HS-27A (cell line): ENCODE measurements around the gene AGPAT3.

Experiments
- DNase-seq: peaks from one replicate; pipeline ENCODE4 v3.0.0-alpha.2; 2012; ENCODE audit warnings: low read depth, missing footprints

Gene AGPAT3

GRCh38 chr21:43997766-43998742 lies 133.0 kb downstream of the AGPAT3 start:
- no peak for DNase-seq

DNA sequence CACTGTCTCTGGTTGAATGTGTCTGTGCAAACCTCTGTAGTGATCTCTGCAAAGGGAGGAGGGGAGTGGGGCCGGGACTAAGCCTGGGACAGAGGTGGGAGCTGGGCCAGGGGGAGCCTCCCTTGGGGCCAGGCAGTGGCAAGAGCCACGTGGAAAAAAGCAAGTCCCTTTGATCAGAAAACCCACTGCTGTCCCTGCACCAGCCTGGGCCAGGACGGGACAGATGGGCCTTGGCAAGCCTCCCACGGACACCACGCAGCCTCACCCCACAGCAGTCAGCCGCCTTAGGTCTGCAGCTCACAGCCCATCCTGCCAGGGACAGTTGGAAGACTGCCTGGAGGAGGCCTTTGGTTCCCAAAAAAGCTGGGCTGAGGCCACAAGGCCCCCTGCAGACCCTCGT lies 135.3 kb downstream of the AGPAT3 start:
- no peak for DNase-seq

DNA sequence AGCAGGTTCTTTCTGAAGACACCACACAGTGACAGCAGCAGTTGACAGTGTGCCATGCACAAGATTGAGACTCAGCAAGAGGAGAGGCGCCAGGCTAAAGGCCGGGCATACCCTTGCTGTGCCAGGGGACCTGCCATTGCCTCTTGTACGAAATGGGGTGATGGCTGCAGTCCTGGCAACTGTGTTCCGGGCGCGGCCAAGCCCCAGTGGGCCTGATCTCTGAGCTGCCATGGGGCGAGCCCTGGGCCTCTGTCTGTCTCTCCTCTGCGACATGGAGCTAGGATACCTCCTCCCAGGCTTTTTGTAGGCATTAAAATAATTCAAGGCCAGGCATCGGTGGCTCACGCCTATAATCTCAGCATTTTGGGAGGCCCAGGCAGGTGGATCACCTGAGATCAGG lies 137.5 kb downstream of the AGPAT3 start:
- no peak for DNase-seq

GRCh38 chr21:44003307-44003966 lies 138.4 kb downstream of the AGPAT3 start:
- no peak for DNase-seq

DNA sequence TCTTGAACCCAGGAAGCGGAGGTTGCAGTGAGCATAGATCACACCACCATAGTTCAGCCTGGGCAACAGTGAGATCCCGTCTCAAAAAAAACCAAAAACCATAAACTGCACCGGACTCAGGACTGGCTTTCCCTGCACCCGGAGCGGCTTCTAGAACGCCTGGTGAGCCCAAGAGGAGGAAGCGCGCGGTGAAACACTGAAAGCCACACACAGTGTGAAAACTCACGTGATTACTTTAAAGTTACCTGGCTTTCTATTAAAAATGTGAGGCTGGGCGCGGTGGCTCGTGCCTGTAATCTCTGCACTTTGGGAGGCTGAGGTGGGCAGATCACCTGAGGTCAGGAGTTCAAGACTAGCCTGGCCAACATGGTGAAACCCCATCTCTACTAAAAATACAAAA lies 140.0 kb downstream of the AGPAT3 start:
- no peak for DNase-seq

DNA sequence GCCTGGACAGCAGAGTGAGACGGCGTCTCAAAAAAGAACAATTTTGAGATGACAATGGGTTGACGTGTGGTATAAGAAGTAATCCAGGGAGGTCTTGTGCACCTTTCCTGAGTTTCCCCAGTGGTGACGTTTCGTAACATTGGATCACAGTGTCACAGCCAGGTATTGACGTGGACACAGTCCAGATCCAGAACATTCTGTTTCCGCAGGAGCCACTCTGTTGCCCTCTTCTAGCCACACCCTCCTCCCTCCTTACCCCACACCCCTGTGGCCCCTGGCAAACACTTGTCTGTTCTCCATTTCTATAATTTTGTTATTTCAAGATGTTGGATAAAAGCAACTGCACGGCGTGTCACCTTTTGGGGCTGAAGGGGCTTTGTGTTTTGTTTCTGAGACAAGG lies 140.6 kb downstream of the AGPAT3 start:
- DNase-seq, result no peak

DNA sequence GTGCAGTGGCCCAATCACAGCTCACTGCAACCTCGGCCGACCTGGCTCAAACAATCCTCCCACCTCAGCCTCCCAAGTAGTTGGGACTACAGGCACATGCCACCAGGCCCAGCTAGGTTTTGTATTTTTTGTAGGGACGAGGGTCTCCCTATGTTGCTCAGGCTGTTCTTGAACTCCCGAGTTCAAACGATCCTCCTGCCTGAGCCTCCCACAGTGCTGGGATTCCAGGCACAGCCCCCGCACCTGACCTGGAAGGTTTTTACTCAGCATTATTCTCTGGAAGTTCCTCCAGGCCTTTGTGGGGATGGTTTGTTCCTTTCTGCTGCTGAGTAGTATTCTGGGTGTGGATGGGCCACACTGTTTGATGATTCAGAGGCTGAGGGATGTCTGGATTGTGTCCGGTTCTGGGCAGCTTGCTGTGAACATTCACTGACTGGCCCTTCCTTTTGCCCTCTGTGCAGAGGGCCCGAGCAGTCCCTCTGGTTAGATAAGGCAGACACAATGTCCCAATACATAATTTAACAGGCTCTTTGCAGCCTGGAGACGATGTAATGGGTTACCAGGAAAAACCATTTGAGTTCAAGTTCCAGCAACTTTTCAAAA lies 141.1 kb downstream of the AGPAT3 start:
- DNase-seq, result peak; percentile 85

DNA sequence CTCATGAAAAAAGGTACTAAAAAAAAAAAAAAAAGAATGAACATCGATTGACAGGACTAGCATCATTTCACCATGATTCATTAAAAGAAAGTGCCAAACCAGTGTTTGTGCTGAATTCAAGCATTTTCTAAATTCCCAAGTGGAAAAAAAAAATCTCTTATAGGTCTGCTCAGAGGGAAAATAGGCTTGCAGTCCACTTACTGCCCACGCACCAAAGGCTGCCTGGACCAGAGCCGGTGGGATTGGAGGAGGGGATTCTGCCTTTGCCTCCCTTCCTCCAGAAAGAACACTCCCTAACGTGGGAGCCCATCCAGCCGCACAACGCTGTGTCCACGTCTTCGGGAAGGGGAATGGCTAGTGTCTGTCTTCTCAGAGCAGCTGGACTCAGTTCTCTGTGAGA lies 141.6 kb downstream of the AGPAT3 start:
- DNase-seq, result no peak

GRCh38 chr21:44010429-44010828 lies 145.4 kb downstream of the AGPAT3 start:
- DNase-seq, result no peak

DNA sequence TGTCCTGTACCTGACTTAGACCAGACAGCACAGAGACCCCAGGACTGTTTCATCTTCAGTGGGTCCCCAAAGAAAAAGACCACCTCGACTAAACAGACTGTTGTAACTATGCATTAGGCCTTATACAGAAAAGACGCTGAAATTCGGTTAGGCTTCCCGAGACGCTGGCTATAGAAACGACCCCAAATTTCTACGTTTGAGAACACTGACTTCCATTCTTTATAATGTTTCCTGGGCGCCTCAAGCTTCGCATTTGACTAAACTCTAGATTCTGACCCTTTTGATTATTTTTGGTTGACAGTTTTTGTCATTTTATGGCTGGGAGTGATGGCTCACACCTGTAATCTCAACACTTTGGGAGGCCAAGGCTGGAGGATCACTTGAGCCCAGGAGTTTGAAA lies 146.1 kb downstream of the AGPAT3 start:
- DNase-seq, result no peak

- peak; percentile 34 for DNase-seq
Measured at GRCh38 chr21:44011579-44012473, 146.8 kb downstream of the AGPAT3 start, which contains the start of gene TRAPPC10. Gene TRAPPC10, plus strand, starts transcription at chr21:44012309. Its CDS starts 185 bp downstream, at chr21:44012494.

DNA sequence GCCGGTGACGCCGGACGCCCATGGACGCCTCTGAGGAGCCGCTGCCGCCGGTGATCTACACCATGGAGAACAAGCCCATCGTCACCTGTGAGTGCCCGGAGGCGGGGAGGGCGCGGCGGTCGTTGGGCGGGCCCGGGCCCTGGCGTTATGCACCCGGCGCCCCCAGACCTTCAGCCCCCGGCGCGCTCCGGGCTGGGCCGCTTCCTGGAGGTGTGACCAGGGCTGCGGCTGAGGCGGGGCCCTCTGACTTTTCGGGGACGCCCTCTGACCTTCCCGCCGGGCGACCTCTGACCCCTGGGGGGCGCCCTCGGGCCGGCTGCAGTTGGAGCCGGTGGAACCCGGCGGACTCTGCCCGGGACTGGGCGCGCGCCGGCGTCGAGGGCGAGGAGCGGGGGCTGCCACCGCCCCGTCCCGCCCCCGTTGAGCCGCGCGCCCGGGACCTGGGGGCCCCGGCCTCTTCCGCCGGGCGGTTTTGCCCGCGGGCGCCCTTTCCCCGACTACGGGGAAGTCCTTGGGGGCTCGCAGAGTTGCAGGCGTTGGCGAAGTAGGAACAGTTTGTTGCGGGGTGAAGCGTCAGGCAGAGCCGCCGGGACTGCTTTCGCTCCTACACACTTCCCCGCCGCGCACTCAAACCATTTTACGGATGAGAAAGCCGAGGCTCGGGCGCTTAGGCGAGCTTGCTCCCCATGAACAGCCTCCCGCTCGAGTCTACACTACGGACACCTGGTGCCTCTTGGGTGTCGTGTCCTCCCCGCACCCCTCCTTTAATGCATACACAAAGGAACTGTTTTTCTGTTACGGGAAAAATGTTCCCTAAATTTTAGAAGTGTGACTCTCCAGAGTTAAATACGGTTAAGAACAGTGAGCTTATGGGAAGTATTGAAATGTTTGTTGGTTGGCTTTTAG lies 147.7 kb downstream of the AGPAT3 start:
- DNase-seq, result no peak

DNA sequence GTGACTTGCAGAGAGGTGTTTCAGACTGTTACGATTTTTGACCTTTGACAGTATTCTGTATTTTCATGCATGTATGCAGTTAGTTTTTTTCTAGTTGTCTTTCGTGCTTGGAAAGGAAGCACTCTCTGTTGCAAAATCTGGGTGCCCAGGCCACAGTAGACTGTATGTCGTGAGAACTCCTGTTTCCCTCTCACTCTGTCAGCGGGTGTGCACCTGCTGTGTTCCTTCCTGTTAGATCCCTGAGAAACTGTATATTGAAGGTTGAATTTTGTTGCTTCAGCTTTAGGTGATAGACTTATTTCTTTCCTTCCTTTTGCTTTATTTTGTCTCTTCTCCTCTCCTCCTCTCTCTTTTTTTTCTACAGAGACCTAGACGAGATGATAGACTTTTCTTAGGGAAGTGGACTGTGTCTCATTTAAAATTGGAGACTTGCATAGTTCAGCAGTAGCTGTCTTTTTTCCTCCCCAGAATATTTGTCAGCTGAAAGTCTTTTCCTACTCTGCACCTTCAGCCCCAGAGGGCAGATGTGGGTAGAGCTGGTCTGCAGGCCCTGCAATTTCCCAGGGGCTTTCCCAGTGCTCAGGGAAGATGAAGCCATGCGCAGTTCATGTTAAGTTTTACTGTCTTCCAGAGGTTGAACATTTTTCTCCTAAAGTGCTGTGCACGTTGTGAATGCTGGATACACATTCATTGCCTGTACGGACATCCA lies 148.5 kb downstream of the AGPAT3 start:
- DNase-seq, result no peak

GRCh38 chr21:44017601-44018000 lies 152.6 kb downstream of the AGPAT3 start:
- no peak for DNase-seq

DNA sequence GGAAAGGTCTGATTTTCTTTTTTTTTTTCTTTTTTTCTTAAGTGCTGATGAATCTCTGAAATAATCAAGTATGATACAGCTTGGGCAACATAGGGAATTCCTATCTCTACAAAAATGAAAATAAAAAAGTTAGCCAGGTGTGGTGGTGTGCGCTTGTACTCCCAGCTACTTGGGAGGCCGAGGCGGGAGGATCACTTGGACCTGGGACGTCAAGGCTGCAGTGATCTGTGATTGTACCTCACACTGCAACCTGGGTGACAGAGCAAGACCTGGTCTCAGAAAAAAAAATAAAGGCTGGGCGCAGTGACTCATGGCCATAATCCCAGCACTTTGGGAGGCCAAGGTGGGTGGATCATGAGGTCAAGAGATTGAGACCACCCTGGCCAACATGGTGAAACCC lies 153.1 kb downstream of the AGPAT3 start:
- no peak for DNase-seq

DNA sequence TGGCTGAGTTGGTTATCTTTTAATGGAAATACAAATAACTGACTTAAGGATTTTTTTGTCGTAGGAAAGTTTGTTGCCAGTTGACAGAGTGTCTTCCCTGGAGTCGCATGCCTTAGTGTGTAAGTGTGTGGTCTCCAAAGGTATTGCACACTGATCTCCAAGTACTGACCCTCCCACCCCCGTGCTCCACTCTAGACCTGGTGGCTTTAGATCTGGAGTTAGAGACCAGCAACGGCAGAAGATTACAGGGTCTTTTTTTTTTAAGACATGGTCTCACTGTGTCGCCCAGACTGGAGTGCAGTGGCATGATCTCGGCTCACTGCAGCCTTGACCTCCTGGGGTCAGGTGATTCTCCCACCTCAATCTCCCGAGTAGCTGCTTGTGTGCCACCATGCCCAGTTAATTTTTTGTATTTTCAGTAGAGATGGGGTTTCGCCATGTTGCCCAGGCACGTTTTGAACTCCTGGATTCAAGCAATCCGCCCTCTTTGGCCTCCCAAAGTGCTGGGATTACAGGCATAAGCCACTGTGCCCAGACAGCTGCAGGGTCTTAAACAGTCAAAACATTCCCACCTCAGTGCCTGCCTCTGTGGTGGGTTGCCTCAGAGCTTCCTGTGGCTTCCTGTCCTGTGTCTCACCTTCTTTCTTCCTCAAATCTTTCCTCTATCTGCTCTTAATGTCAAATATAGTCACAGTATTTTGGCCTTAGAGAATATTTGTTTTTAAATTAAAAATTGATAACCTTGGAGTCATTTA lies 154.0 kb downstream of the AGPAT3 start:
- DNase-seq, result no peak

DNA sequence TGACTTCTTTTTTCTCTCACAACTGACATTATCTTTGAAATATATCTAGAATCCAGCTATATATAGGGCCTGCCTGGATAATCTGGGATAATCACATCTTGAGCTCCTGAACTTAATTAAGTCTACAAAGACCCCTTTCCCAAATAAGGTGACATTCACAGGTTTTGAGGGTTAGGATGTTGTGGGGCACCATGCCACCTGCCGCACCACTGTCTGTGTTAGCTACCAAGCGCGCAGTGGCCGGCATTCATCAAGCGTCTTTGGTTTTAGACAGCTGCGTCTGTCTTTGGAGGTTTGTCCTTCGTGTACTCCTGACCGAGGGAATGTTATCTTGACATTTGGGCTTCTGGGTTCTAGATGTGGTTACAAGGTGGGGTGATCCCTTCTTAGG lies 154.5 kb downstream of the AGPAT3 start:
- DNase-seq, result no peak

GRCh38 chr21:44020551-44020950 lies 155.5 kb downstream of the AGPAT3 start:
- no peak for DNase-seq

GRCh38 chr21:44021064-44021463 lies 156.0 kb downstream of the AGPAT3 start:
- no peak for DNase-seq
